T-helper 2 cell (primary cell): ENCODE measurements around the gene STAT6.
A peak's percentile ranks its signal among the peaks of the same experiment; 100 is the strongest.

Experiments used
- DNase-seq, 5 experiments: peaks; one replicate each; pipeline versions ENCODE4 v3.0.0 to v3.0.0-alpha.2; 2012 to 2022

The STAT6 gene

DNA sequence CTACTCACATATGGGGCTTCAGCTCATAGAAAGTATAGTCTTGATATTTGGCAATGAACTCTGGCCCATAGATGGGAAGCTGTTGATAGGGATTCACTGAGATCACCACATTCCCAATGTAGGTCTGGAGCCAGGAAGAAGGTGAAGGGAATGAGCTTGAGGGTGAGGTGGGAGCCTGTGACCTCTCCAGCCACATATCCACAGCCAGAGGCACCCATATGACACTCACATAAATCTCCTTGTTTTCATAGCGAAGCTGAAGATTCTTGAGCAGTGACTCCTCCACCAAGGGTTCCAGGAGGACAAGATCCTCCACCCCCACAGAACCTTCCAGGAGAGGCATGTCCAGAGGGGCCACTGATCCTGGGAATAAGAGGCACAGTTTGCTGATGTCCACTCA, 63.2 kb downstream of the STAT6 start:
- no peak for DNase-seq

DNA sequence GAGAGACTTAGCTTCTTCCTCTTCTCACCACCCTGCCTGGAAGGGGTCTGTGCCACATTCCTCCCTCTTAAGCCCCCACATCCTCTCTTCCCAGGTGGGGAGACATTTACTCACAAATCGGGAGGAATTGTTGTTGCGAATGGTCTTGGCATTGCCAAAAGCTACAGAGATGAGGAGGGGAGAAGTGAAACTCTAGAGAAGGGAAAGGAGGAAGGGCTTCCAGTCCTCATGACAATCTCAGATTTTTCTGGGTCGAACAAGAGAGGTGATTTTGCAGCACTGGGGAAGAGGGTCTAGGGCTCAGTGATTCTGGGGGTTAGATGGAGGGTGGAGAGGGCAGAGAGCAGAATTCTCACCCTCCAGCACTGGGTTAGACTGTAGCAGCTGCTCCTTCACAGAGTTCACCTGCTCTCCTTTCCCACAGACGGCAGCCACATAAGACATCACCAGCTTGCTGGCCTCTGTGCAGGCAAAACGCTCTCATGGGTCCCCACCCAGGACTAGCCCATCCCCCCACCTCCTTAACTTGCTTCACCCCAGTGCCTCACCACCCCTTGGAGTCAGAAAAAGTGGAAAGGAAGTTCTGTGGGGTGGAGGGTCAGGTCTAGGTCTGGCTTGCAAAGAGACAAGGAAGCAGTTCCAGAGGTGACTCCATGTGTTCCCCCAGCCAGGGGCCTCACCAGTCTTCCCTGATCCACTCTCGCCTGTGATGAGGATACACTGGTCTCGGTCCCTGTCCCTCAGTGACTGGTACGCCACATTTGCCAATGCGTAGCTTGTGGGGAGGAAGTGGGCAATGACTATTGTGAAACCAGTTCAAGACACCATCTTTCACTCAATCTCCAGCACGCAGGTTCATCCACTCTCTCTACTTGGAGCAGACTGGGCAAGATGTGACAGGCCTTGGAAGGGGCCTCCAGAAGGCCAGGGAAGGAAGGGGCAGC, 63.9 kb downstream of the STAT6 start:
- DNase-seq = peak in 2 of 5 experiments; percentile 39 to 92

DNA sequence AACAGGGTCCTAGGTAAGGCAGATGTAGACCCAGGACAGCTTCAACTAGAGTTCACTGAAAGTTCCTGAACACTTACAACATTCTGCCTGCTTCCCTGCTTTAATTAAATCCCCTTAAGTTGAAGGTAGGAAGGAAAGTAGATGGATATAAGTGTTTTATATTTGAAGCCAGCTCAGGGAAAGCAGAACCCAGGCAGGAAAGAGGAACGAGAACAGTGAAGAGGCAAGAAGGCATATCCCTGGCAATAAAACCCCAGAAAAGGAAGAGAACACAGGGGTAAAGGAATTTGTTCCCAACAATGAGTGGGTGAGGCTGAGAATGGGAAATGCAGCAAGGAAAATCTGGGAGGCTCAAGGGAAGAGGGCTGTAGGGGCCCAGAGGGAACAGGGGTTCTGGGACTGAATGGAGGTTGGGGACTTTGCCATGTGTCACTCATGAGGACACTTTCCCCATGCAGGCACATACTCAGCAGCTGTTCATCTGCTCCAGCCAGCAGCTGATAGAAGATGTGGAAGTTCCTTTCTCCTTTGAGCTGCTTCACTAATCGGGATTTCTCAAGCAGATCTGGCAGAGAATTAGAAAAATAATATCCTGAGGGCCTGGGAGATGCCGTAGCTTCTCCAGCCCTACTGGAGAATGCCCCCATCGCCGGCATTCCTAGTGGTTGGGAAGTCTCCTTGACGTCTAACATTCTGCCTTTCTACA, 64.9 kb downstream of the STAT6 start:
- DNase-seq = no peak
